ENCODE data around the gene SAP25. TPM values are rescaled to one million over a fixed set of nuclear protein-coding genes. Genes with fewer than 3 reads are reported as not detected.

Gene SAP25
- total RNA-seq, 1 experiment from 2014 or later: 4.4 TPM

DNA sequence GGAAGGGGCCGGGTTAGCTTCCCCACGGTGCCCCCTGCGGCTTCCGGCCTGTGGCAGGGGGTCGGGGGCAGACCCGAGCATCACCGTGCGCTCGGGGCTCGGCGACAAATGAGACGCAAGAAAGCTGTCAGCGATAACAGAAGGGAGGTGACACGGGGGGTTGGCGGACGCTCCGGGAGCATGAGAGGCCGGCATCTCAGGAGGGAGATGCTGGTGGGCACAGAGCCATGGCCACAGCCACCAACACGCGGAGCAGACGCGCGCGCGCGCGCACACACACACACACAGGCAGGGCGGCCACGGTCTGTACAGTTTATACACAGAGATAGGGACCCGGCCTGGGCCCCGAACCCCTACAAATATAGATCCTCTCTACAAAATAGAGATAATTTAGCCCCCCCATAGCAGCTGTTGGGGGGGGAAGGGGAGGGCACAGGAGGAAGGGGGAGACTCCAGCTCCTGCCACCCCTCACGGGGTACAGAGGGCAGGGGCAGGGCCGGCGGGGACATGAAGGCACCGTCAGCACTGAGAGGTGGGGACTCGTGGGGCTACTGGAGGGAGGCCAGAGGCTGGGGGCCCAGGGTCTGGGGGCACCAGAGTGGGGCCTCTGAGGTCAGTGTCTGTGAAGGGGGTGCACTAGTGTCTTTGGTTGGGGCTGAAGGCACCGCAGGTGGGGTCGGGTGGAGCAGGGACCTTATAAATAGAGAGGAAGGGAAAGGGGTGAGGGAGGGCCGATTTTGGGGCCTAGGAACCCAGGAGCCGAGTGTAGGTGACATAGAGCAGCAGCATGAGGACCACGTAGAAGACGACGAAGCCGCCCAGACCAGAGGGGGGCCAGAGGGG lies 884 bp upstream of the SAP25 start:
- Histone ChIP-seq H3K9me2 (ENCODE audit: insufficient read depth) (no peaks in the 10 kb centered on the region), H3K27me3 (ENCODE audit: insufficient read depth, low read length) (no peaks in the 10 kb centered on the region), H4K20me1 (ENCODE audit: insufficient read depth) (no peaks in the 10 kb centered on the region), H3K4me2 (ENCODE audit: low read length) (no peak overlapping the region), H3K4me1 (ENCODE audit: control insufficient read depth in 1 of 2, insufficient read depth in 2 of 2, low read length in 2 of 2) (peaks cover 14 to 26% of the 10 kb centered on the region in 2 experiments), H3K4me3 (replicated peaks in 1 of 2; ENCODE audit: low read depth in 1 of 2, low read length in 2 of 2) (no peak overlapping the region), H3K9me3 (ENCODE audit: control insufficient read depth in 1 of 2, insufficient read depth in 1 of 2, low read depth in 1 of 2, low read length in 2 of 2) (no peaks in the 10 kb centered on the region), H3K27ac (ENCODE audit: low read depth, low read length) (no peak overlapping the region; the same call in 1 of the 2 replicates), H3K79me2 (ENCODE audit: insufficient read depth, low read length) (no peaks in the 10 kb centered on the region), H3K9ac (ENCODE audit: low read length) (no peak overlapping the region), H3K36me3 (ENCODE audit: control insufficient read depth in 1 of 2, insufficient read depth in 2 of 2, low read length in 2 of 2) (peaks cover under 1 to 2% of the 10 kb centered on the region in 2 experiments; a peak in 3 of 4 replicates), H2AFZ (ENCODE audit: low read depth, low read length, poor library complexity, severe bottlenecking) (no peak overlapping the region)
- CTCF ChIA-PET: no interaction called here
- no peak for TF ChIP-seq JUND (IDR thresholded peaks at IDR 0.05)
- POLR2A ChIA-PET: no interaction called here
- RAD21 ChIA-PET (ENCODE audit: low non-redundant PET in 1 of 2, low total read pairs in 2 of 2, uncharacterized antibody in 2 of 2, unreplicated experiment in 2 of 2): no interaction called here
- no TSS peak for BruUV-seq (replicated peaks)
- no peak for ATAC-seq
- no peak for DNase-seq (ENCODE audit: low read depth, low spot score)
- intact Hi-C loops (cut with micrococcal nuclease): no loop called here

DNA sequence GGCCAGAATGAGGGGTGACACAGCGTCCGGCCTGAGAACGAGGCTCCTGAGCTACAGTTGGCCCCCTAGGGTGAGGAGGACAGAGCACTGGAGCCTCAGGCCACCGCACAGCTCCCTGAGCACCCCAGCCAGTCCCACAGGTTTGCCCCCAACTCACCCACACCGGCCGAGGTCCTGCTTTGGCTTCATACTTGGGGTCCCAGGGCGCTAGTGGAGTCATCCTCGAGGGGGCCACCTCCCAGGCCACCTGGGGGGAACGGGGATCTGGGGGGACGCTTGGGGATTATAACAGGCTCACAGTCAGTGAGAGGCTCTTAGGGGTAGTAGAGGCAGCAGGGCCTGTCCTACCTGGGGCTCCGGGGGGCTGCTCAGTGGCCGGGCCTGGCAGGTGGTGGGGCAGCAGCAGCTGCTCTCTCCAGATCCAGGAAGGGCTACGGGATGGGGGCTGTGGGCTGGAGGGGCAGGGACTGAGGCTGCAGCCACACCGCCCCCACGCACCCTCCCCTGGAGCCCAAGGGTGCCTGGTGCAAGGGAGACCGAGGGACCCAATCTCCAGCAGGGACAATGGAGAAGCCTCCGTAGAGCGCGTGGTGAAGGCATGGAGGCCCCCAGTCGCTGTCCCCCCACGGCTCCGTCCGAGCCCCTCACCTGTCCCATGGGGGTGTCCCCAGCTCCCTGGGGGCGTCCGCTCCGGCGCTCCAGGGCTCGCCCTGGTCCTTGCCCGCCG lies 588 bp downstream of the SAP25 start:
- H3K4me3 ChIP-seq (replicated peaks in 1 of 2; ENCODE audit: low read depth in 1 of 2, low read length in 2 of 2): no peak overlapping the region
- H2AFZ ChIP-seq (ENCODE audit: low read depth, low read length, poor library complexity, severe bottlenecking): no peak overlapping the region
- H3K9me2 ChIP-seq (ENCODE audit: insufficient read depth): no peaks in the 10 kb centered on the region
- no peaks in the 10 kb centered on the region for H3K79me2 ChIP-seq (ENCODE audit: insufficient read depth, low read length)
- no peak overlapping the region for H3K27ac ChIP-seq (ENCODE audit: low read depth, low read length)
- BruUV-seq (replicated peaks): no TSS peak
- intact Hi-C loops (cut with micrococcal nuclease): no loop called here
- no peaks in the 10 kb centered on the region for H4K20me1 ChIP-seq (ENCODE audit: insufficient read depth)
- H3K27me3 ChIP-seq (ENCODE audit: insufficient read depth, low read length): no peaks in the 10 kb centered on the region
- no peaks in the 10 kb centered on the region for H3K9me3 ChIP-seq (ENCODE audit: control insufficient read depth in 1 of 2, insufficient read depth in 1 of 2, low read depth in 1 of 2, low read length in 2 of 2)
- no peak for ATAC-seq
- CTCF ChIA-PET: interaction anchor here (1.0 kb wide), 1 partner anchor 13 kb away, joined by 5 read pairs; no protein-coding TSS in a partner anchor
- peaks cover 0 to 2% of the 10 kb centered on the region in 2 experiments; a peak in 1 of 4 replicates for H3K36me3 ChIP-seq (ENCODE audit: control insufficient read depth in 1 of 2, insufficient read depth in 2 of 2, low read length in 2 of 2)
- peaks cover 17 to 41% of the 10 kb centered on the region in 2 experiments for H3K4me1 ChIP-seq (ENCODE audit: control insufficient read depth in 1 of 2, insufficient read depth in 2 of 2, low read length in 2 of 2)
- RAD21 ChIA-PET (ENCODE audit: low non-redundant PET in 1 of 2, low total read pairs in 2 of 2, uncharacterized antibody in 2 of 2, unreplicated experiment in 2 of 2): no interaction called here
- POLR2A ChIA-PET: no interaction called here
- H3K4me2 ChIP-seq (ENCODE audit: low read length): no peak overlapping the region
- no peak for DNase-seq (ENCODE audit: low read depth, low spot score)
- H3K9ac ChIP-seq (ENCODE audit: low read length): no peak overlapping the region
- TF ChIP-seq EZH2 (IDR thresholded peaks at IDR 0.05): no peak
- TF ChIP-seq FOSL1 (IDR thresholded peaks at IDR 0.05; ENCODE audit: low read depth): no peak
- no peak for TF ChIP-seq POLR2AphosphoS5 (IDR thresholded peaks at IDR 0.05; ENCODE audit: low read depth, low read length)
- no peak for TF ChIP-seq EZH2phosphoT487 (IDR thresholded peaks at IDR 0.05; ENCODE audit: borderline replicate concordance)
- no peak for TF ChIP-seq SIN3A (IDR thresholded peaks at IDR 0.05; ENCODE audit: low read depth)
- TF ChIP-seq RAD21 (IDR thresholded peaks at IDR 0.05; ENCODE audit: low read depth): no peak
- no peak for TF ChIP-seq CEBPB (IDR thresholded peaks at IDR 0.05; ENCODE audit: low read depth)
- no peak for TF ChIP-seq POLR2A (IDR thresholded peaks at IDR 0.05; ENCODE audit: borderline replicate concordance, extremely low read depth, insufficient read depth, insufficient read length)
- no peak for TF ChIP-seq MAX (IDR thresholded peaks at IDR 0.05)
- TF ChIP-seq, protein P1, sequence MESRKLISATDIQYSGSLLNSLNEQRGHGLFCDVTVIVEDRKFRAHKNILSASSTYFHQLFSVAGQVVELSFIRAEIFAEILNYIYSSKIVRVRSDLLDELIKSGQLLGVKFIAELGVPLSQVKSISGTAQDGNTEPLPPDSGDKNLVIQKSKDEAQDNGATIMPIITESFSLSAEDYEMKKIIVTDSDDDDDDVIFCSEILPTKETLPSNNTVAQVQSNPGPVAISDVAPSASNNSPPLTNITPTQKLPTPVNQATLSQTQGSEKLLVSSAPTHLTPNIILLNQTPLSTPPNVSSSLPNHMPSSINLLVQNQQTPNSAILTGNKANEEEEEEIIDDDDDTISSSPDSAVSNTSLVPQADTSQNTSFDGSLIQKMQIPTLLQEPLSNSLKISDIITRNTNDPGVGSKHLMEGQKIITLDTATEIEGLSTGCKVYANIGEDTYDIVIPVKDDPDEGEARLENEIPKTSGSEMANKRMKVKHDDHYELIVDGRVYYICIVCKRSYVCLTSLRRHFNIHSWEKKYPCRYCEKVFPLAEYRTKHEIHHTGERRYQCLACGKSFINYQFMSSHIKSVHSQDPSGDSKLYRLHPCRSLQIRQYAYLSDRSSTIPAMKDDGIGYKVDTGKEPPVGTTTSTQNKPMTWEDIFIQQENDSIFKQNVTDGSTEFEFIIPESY (IDR thresholded peaks at IDR 0.05; ENCODE audit: extremely low read depth, insufficient replicate concordance, low read length): no peak
- no peak for TF ChIP-seq CBX3 (IDR thresholded peaks at IDR 0.05; ENCODE audit: low read depth)
- no peak for TF ChIP-seq TCF7L2 (IDR thresholded peaks at IDR 0.05; ENCODE audit: borderline replicate concordance, extremely low read depth, insufficient read depth, insufficient read length)
- no peak for TF ChIP-seq ZNF274 (IDR thresholded peaks at IDR 0.05; ENCODE audit: low read depth, low read length)
- TF ChIP-seq CTCF (IDR thresholded peaks at IDR 0.05 in 2 of 3, conservative IDR thresholded peaks at IDR 0.05 in 1 of 3; ENCODE audit: borderline replicate concordance in 1 of 3, insufficient read depth in 1 of 3, low read depth in 2 of 3, low read length in 2 of 3): no peak

Measured in HCT116 (cell line).